Keratinocyte (primary cell): Measurements from ENCODE around the gene ADAMTS4.

Experiments
- EZH2 ChIP-seq: IDR thresholded peaks from one replicate; pipeline ENCODE4 v1.6.1; 2012; ENCODE audit warnings: inconsistent platforms, mild to moderate bottlenecking, low read length, moderate library complexity
- TF ChIP-seq, protein P1 (sequence below), 3 experiments: IDR thresholded peaks in 1 of 3; conservative IDR thresholded peaks in 1 of 3; optimal IDR thresholded peaks in 1 of 3; 2 replicates in 2 of 3; 3 replicates in 1 of 3; pipeline versions ENCODE3 to v1.5.1; 2011; ENCODE audit warnings: low read length in 3 of 3, mild to moderate bottlenecking in 3 of 3, moderate library complexity in 2 of 3, control low read depth in 1 of 3, inconsistent platforms in 1 of 3; ENCODE audit not compliant: insufficient read depth in 2 of 3; ENCODE audit errors: extremely low read depth in 1 of 3

DNA sequence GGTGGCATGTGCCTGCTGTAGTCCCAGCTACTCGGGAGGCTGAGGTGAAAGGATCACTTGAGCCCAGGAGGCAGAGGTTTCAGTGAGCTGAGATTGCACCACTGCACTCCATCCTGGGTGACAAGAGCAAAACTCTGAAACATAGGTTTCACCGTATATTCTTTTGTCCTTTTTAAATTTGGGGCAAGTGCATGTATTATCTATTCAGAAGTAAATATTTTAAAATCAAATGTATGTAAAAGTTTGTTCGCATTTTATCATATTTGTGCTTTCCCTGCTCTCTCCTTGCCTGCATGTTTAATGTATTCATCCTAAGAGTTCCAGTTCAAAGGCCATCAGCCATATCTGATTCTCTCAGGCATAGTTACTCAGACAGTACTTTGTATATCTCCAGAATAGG, 53.0 kb downstream of the ADAMTS4 start:
- TF ChIP-seq, protein P1, sequence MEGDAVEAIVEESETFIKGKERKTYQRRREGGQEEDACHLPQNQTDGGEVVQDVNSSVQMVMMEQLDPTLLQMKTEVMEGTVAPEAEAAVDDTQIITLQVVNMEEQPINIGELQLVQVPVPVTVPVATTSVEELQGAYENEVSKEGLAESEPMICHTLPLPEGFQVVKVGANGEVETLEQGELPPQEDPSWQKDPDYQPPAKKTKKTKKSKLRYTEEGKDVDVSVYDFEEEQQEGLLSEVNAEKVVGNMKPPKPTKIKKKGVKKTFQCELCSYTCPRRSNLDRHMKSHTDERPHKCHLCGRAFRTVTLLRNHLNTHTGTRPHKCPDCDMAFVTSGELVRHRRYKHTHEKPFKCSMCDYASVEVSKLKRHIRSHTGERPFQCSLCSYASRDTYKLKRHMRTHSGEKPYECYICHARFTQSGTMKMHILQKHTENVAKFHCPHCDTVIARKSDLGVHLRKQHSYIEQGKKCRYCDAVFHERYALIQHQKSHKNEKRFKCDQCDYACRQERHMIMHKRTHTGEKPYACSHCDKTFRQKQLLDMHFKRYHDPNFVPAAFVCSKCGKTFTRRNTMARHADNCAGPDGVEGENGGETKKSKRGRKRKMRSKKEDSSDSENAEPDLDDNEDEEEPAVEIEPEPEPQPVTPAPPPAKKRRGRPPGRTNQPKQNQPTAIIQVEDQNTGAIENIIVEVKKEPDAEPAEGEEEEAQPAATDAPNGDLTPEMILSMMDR (optimal IDR thresholded peaks at IDR 0.05 in 1 of 3, IDR thresholded peaks at IDR 0.05 in 1 of 3, conservative IDR thresholded peaks at IDR 0.05 in 1 of 3; ENCODE audit: extremely low read depth in 1 of 3, insufficient read depth in 2 of 3, low read length in 3 of 3), result no peak
- TF ChIP-seq EZH2, result no peak
